SK-N-SH (cell line): ENCODE data around the gene MRPL14. TPM values are rescaled to one million over a fixed set of nuclear protein-coding genes. Genes with fewer than 3 reads are reported as not detected.

Source experiments
- CTCF ChIA-PET: fragments of 300-600, 350-600 bp; formaldehyde crosslinking; extraction: SDS; loops from one replicate; lab custom pipeline; 2021; lab: Yijun Ruan, JAX
- POLR2A ChIA-PET: fragments of 350-600 bp; sonication (Branson Sonifier 250); formaldehyde crosslinking; extraction: SDS; loops from one replicate; lab custom pipeline; 2020; ENCODE audit warnings: antibody characterized with exemption, inconsistent platforms; lab: Yijun Ruan, JAX
- DNase-seq: peaks from one replicate; pipeline ENCODE4 v3.0.0; 2012
- H2AFZ ChIP-seq: fragments of 200-600 bp; sonication (generic); 2 replicates; pipeline ENCODE4 v1.8.1; 2016; ENCODE audit warnings: antibody characterized with exemption, mild to moderate bottlenecking, low read depth
- H3F3A ChIP-seq: fragments of 200-600 bp; sonication (generic); replicated peaks from 2 replicates; pipeline ENCODE3; 2016; ENCODE audit warnings: antibody characterized with exemption, mild to moderate bottlenecking; ENCODE audit not compliant: insufficient read depth
- H3K27ac ChIP-seq, 2 experiments: fragments of 200-500 bp in 1 of 2; fragments of 200-600 bp in 1 of 2; sonication (Bioruptor generic) in 1 of 2; sonication (generic), shearing (Covaris generic) in 1 of 2; 2 replicates each; pipeline versions ENCODE4 v1.5.1 to v1.6.1; 2014 to 2016; ENCODE audit warnings: low read depth in 2 of 2, inconsistent platforms in 1 of 2, low read length in 1 of 2, mild to moderate bottlenecking in 1 of 2, mixed read lengths in 1 of 2
- H3K27me3 ChIP-seq: fragments of 200-600 bp; sonication (generic), shearing (Covaris generic); 2 replicates; pipeline ENCODE4 v1.6.1; 2016; ENCODE audit warnings: mixed run types; ENCODE audit not compliant: insufficient read depth
- H3K36me3 ChIP-seq, 2 experiments: fragments of 200-500 bp in 1 of 2; fragments of 200-600 bp in 1 of 2; sonication (Bioruptor generic) in 1 of 2; sonication (generic) in 1 of 2; replicated peaks in 1 of 2; 2 replicates each; pipeline versions ENCODE3 to v1.5.1; 2014 to 2016; ENCODE audit warnings: low read length in 1 of 2, mild to moderate bottlenecking in 1 of 2; ENCODE audit not compliant: insufficient read depth in 2 of 2, control insufficient read depth in 1 of 2
- H3K4me1 ChIP-seq, 2 experiments: fragments of 200-500 bp in 1 of 2; fragments of 200-600 bp in 1 of 2; sonication (Bioruptor generic) in 1 of 2; sonication (generic), shearing (Covaris generic) in 1 of 2; 2 replicates each; pipeline versions ENCODE4 v1.5.1 to v1.6.1; 2014 to 2016; ENCODE audit warnings: low read depth in 1 of 2, low read length in 1 of 2, mixed run types in 1 of 2; ENCODE audit not compliant: insufficient read depth in 2 of 2, control insufficient read depth in 1 of 2
- H3K4me2 ChIP-seq: fragments of 200-600 bp; sonication (generic), shearing (Covaris generic); 2 replicates; pipeline ENCODE4 v1.6.1; 2017; ENCODE audit warnings: mixed run types
- H3K4me3 ChIP-seq, 2 experiments: fragments of 200-500 bp in 1 of 2; fragments of 200-600 bp in 1 of 2; sonication (Bioruptor generic) in 1 of 2; sonication (generic), shearing (Covaris generic) in 1 of 2; 2 replicates each; pipeline versions ENCODE4 v1.5.1 to v1.8.1; 2014 to 2016; ENCODE audit warnings: low read depth in 2 of 2, inconsistent platforms in 1 of 2, low read length in 1 of 2, mild to moderate bottlenecking in 1 of 2, mixed read lengths in 1 of 2, moderate library complexity in 1 of 2
- H3K79me2 ChIP-seq: fragments of 200-600 bp; sonication (generic); 2 replicates; pipeline ENCODE4 v1.8.1; 2017; ENCODE audit warnings: mild to moderate bottlenecking; ENCODE audit not compliant: insufficient read depth
- H3K9ac ChIP-seq: fragments of 200-600 bp; sonication (generic); 2 replicates; pipeline ENCODE4 v1.6.1; 2017; ENCODE audit warnings: mixed run types
- H3K9me2 ChIP-seq: fragments of 200-600 bp; sonication (generic); 2 replicates; pipeline ENCODE4 v1.6.1; 2017; ENCODE audit warnings: mixed run types
- H3K9me3 ChIP-seq: fragments of 200-600 bp; sonication (generic); 2 replicates; pipeline ENCODE4 v1.6.1; 2017; ENCODE audit warnings: mixed run types, mild to moderate bottlenecking, moderate library complexity
- H4K20me1 ChIP-seq: fragments of 200-600 bp; sonication (generic); 2 replicates; pipeline ENCODE4 v1.6.1; 2017; ENCODE audit warnings: mild to moderate bottlenecking, mixed run types; ENCODE audit not compliant: insufficient read depth
- CHD2 ChIP-seq: fragments of 150-350 bp; IDR thresholded peaks from 2 replicates; pipeline ENCODE4 v1.6.1; 2018; ENCODE audit warnings: low read length; ENCODE audit not compliant: partially characterized antibody
- CTCF ChIP-seq: fragments of 200-600 bp; sonication (generic); IDR thresholded peaks from 2 replicates; pipeline ENCODE4 v1.6.1; 2017; ENCODE audit warnings: antibody characterized with exemption, mild to moderate bottlenecking, moderate library complexity
- ELF1 ChIP-seq: IDR thresholded peaks from 2 replicates; pipeline ENCODE4 v1.4.0; 2012
- EZH2phosphoT487 ChIP-seq: fragments of 200-600 bp; sonication (generic); IDR thresholded peaks from 2 replicates; pipeline ENCODE4 v1.6.1; 2017; ENCODE audit warnings: low read depth, mixed run types, mild to moderate bottlenecking, antibody characterized with exemption, moderate library complexity, borderline replicate concordance
- FOXJ3 ChIP-seq: sonication (generic); formaldehyde crosslinking; IDR thresholded peaks from 2 replicates; pipeline ENCODE4 v1.5.1; 2020; ENCODE audit warnings: mild to moderate bottlenecking, missing genetic modification reagents
- FOXM1 ChIP-seq: IDR thresholded peaks from 2 replicates; pipeline ENCODE4 v1.4.0; 2012; ENCODE audit warnings: low read depth, mild to moderate bottlenecking
- GATA2 ChIP-seq: sonication (generic); formaldehyde crosslinking; IDR thresholded peaks from 2 replicates; pipeline ENCODE4 v1.5.0; 2020; ENCODE audit warnings: mild to moderate bottlenecking, missing genetic modification reagents
- IRF3 ChIP-seq: fragments of 150-350 bp; IDR thresholded peaks from 2 replicates; pipeline ENCODE4 v1.6.1; 2016; ENCODE audit warnings: mild to moderate bottlenecking, low read depth, low read length
- MAX ChIP-seq: IDR thresholded peaks from 2 replicates; pipeline ENCODE4 v1.4.0; 2012; ENCODE audit warnings: low read depth
- PBX3 ChIP-seq: IDR thresholded peaks from 2 replicates; pipeline ENCODE4; 2012
- RCOR1 ChIP-seq: fragments of 150-350 bp; IDR thresholded peaks from 2 replicates; pipeline ENCODE4 v1.6.1; 2017; ENCODE audit warnings: antibody characterized with exemption, low read length
- RXRA ChIP-seq: IDR thresholded peaks from 2 replicates; pipeline ENCODE4 v1.4.0; 2012; ENCODE audit warnings: low read depth, mild to moderate bottlenecking, borderline replicate concordance
- SIN3A ChIP-seq: IDR thresholded peaks from 2 replicates; pipeline ENCODE4 v1.6.1; 2012; ENCODE audit warnings: low read depth, mild to moderate bottlenecking, low read length, moderate library complexity, borderline replicate concordance
- TEAD4 ChIP-seq: IDR thresholded peaks from 2 replicates; pipeline ENCODE4 v1.4.0; 2012; ENCODE audit warnings: mild to moderate bottlenecking, borderline replicate concordance; ENCODE audit not compliant: insufficient read depth
- USF2 ChIP-seq: fragments of 150-350 bp; IDR thresholded peaks from 2 replicates; pipeline ENCODE4 v1.6.1; 2017; ENCODE audit warnings: antibody characterized with exemption, low read length, low read depth, borderline replicate concordance
- YY1 ChIP-seq: IDR thresholded peaks from 2 replicates; pipeline ENCODE4 v1.4.0; 2012; ENCODE audit warnings: low read depth, mild to moderate bottlenecking
- WGBS: methylation state at CpG from one replicate; pipeline ENCODE4 v1.1.6; 2017; ENCODE audit warnings: low lambda C conversion rate; 5-methylcytosine and 5-hydroxymethylcytosine counted together
- polyA plus RNA-seq, 3 experiments: library from polyadenylated mRNA; depleted of rRNA; stranded (reverse); fragments of >200 nt; gene quantifications; 2 replicates each; pipeline ENCODE4 v1.2.3, GENCODE V29; 2012

Gene MRPL14
- polyA plus RNA-seq, 1 of the 3 experiments (the other 2 are of a cell fraction) = 97.0 TPM

GRCh38 chr6:44143731-44144130 lies 16.5 kb upstream of the MRPL14 start:
- H3K27ac ChIP-seq = no peak overlapping the region
- no peak overlapping the region for H3K4me2 ChIP-seq
- no peaks in the 10 kb centered on the region for H3K27me3 ChIP-seq
- no peak overlapping the region for H3K9ac ChIP-seq
- H3K36me3 ChIP-seq = peaks cover 15 to 38% of the 10 kb centered on the region in 2 experiments
- no peaks in the 10 kb centered on the region for H3F3A ChIP-seq
- POLR2A ChIA-PET = no interaction called here
- no peaks in the 10 kb centered on the region for H4K20me1 ChIP-seq
- no peaks in the 10 kb centered on the region for H3K4me1 ChIP-seq
- WGBS = 67% methylated on average over 1 of the region's 1 CpG
- no peaks in the 10 kb centered on the region for H3K9me2 ChIP-seq
- H3K79me2 ChIP-seq = no peaks in the 10 kb centered on the region
- DNase-seq = no peak
- H3K4me3 ChIP-seq = no peak overlapping the region
- CTCF ChIA-PET = interaction anchor here (0.8 to 2.0 kb wide), 4 partner anchors 15 to 47 kb away, joined by 3 to 7 read pairs (median 4); no protein-coding TSS in a partner anchor
- H2AFZ ChIP-seq = no peak overlapping the region
- no peaks in the 10 kb centered on the region for H3K9me3 ChIP-seq
- TF ChIP-seq CTCF (no peak), EZH2phosphoT487 (no peak), IRF3 (no peak), MAX (no peak), CHD2 (no peak), RCOR1 (no peak), USF2 (no peak), YY1 (no peak), GATA2 (CRISPR knock-in tag) (no peak), SIN3A (no peak), RXRA (no peak), PBX3 (no peak), FOXM1 (no peak), TEAD4 (no peak), FOXJ3 (CRISPR knock-in tag) (no peak), ELF1 (no peak)
- TF ChIP-seq, all 33 proteins: peak for 0
